ENCODE results near the gene CNTN4. TPM values are rescaled to one million over a fixed set of nuclear protein-coding genes. Genes with fewer than 3 reads are reported as not detected.

CNTN4 gene
- total RNA-seq, 1 experiment from 2014 or later: not detected

GRCh38 chr3:2247831-2248230, 149.2 kb downstream of the CNTN4 start:
- POLR2A ChIA-PET: no interaction called here
- Mint-ChIP-seq H3K36me3 (peaks cover 61% of the 10 kb centered on the region), H3K27ac (no peak overlapping the region), H3K4me1 (no peaks in the 10 kb centered on the region), H3K9me3 (peaks cover 85% of the 10 kb centered on the region), H3K27me3 (ENCODE audit: low read depth) (peaks cover 3% of the 10 kb centered on the region; the same call in 1 of the 2 replicates), H3K4me3 (no peak overlapping the region)
- TF ChIP-seq PREB (CRISPR knock-in tag; IDR thresholded peaks at IDR 0.05; ENCODE audit: borderline replicate concordance) (no peak), TEAD4 (CRISPR knock-in tag; IDR thresholded peaks at IDR 0.05) (no peak), SMAD4 (CRISPR knock-in tag; IDR thresholded peaks at IDR 0.05) (no peak), ZSCAN18 (CRISPR knock-in tag; IDR thresholded peaks at IDR 0.05) (no peak), ZNF138 (CRISPR knock-in tag; conservative IDR thresholded peaks at IDR 0.05) (no peak), E2F5 (CRISPR knock-in tag; IDR thresholded peaks at IDR 0.05) (no peak), AR (CRISPR knock-in tag; IDR thresholded peaks at IDR 0.05) (no peak), EMX1 (CRISPR knock-in tag; IDR thresholded peaks at IDR 0.05) (no peak), ZNF317 (CRISPR knock-in tag; IDR thresholded peaks at IDR 0.05; ENCODE audit: borderline replicate concordance, low read depth) (no peak), JUN (CRISPR knock-in tag; IDR thresholded peaks at IDR 0.05) (no peak), CREM (CRISPR knock-in tag; IDR thresholded peaks at IDR 0.05) (no peak), ZNF423 (CRISPR knock-in tag; IDR thresholded peaks at IDR 0.05) (no peak), FOXP4 (CRISPR knock-in tag; IDR thresholded peaks at IDR 0.05) (no peak), ESRRA (CRISPR knock-in tag; IDR thresholded peaks at IDR 0.05; ENCODE audit: borderline replicate concordance) (no peak), NFATC4 (CRISPR knock-in tag; IDR thresholded peaks at IDR 0.05) (no peak), PRRX2 (CRISPR knock-in tag; IDR thresholded peaks at IDR 0.05) (no peak), ZNF281 (CRISPR knock-in tag; IDR thresholded peaks at IDR 0.05) (no peak), ATF6 (CRISPR knock-in tag; IDR thresholded peaks at IDR 0.05) (no peak), USF1 (CRISPR knock-in tag; IDR thresholded peaks at IDR 0.05) (no peak)
- DNase-seq (ENCODE audit: low spot score): no peak
- CTCF ChIA-PET: no interaction called here
- no peak for ATAC-seq
